ENCODE data around the gene FAM118B. TPM values are rescaled to one million over a fixed set of nuclear protein-coding genes. Genes with fewer than 3 reads are reported as not detected.

Gene FAM118B
- total RNA-seq, 4 donors from 2014 or later = 7.6 to 11.1 (median 8.6) TPM

DNA sequence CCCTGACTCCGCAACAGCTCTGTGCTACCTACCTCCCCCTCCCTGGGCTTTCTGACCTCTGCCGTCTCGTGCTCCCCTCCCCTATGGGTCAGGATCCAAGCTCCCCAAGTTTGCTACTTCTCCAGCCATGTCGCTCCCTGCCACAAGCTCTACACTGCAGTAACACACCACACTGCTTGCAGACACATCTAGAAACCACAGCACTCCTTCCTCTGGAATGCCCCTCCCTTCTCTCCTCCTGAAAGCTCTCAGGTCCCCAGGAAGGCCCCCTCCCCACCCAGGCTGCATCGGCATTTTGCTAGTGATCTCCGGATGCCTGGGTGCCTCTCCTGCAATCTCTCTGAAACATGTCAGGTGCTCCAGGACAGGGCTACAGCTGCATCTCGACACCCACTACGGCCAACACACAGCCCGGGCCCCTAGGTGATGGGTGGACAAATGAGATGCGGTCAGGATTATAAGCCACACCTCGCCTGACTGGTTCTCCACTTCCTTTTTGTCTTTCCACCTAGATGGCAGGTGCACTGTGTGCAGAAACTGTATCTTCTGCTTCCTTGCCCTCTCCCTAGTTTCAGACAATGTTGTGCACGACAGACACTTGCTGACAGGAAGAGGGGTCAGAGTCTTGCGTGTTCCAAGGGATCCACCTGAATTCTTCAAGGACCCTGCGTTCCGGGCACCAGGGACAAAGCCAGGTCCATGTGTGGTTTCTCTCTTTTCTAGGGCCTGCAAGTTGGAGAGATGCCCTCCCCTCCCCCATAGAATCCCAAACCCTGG, 23.1 kb upstream of the FAM118B start:
- DNase-seq (ENCODE audit: low spot score in 2 of 2) = no peak
- WGBS = 74% methylated on average over 15 of the region's 15 CpGs
- H3K4me1 ChIP-seq = no peaks in the 10 kb centered on the region
- H3K27me3 ChIP-seq = no peaks in the 10 kb centered on the region
- peaks cover 34% of the 10 kb centered on the region for H3K36me3 ChIP-seq
- no peak overlapping the region for H3K4me3 ChIP-seq
- TF ChIP-seq POLR2AphosphoS5 (IDR thresholded peaks at IDR 0.05) (no peak), POLR2A (IDR thresholded peaks at IDR 0.05) (no peak), EP300 (IDR thresholded peaks at IDR 0.05) (no peak)
- TF ChIP-seq, protein P1, sequence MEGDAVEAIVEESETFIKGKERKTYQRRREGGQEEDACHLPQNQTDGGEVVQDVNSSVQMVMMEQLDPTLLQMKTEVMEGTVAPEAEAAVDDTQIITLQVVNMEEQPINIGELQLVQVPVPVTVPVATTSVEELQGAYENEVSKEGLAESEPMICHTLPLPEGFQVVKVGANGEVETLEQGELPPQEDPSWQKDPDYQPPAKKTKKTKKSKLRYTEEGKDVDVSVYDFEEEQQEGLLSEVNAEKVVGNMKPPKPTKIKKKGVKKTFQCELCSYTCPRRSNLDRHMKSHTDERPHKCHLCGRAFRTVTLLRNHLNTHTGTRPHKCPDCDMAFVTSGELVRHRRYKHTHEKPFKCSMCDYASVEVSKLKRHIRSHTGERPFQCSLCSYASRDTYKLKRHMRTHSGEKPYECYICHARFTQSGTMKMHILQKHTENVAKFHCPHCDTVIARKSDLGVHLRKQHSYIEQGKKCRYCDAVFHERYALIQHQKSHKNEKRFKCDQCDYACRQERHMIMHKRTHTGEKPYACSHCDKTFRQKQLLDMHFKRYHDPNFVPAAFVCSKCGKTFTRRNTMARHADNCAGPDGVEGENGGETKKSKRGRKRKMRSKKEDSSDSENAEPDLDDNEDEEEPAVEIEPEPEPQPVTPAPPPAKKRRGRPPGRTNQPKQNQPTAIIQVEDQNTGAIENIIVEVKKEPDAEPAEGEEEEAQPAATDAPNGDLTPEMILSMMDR (IDR thresholded peaks at IDR 0.05) = no peak
- no peak overlapping the region for H3K27ac ChIP-seq
- no peaks in the 10 kb centered on the region for H3K9me3 ChIP-seq

- Histone ChIP-seq H3K36me3 (peaks cover 34% of the 10 kb centered on the region), H3K4me3 (no peak overlapping the region), H3K27ac (no peak overlapping the region), H3K9me3 (no peaks in the 10 kb centered on the region), H3K4me1 (peaks cover 5% of the 10 kb centered on the region), H3K27me3 (no peaks in the 10 kb centered on the region)
- DNase-seq (ENCODE audit: low spot score in 2 of 2) = no peak
- 75% methylated on average over 18 of the region's 22 CpGs for WGBS
- TF ChIP-seq POLR2A (IDR thresholded peaks at IDR 0.05) (no peak), EP300 (IDR thresholded peaks at IDR 0.05) (no peak), POLR2AphosphoS5 (IDR thresholded peaks at IDR 0.05) (no peak)
- TF ChIP-seq, protein P1 (IDR thresholded peaks at IDR 0.05) = no peak
Measured at GRCh38 chr11:126189109-126189929, 22.3 kb upstream of the FAM118B start.

DNA sequence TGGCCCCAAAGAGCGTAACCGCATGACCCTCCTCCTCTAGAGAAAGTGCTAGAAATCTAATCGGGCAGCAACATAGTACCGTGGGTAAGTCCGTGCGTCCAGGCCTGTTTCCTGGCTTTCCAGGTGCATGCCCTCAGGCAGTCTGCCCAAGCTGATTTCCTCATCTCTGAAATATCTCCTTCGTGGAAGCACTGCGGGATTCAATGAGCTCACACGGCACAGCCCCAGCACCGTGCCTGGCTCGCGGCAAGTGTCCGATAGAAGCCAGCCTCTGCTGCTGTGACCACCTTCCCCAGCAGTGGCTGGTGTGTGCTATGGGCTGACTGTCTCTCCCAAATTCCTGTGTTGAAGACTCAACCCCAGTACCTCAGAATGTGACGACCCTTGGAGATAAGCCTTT, 20.8 kb upstream of the FAM118B start:
- no peaks in the 10 kb centered on the region for H3K9me3 ChIP-seq
- H3K36me3 ChIP-seq = peaks cover 39% of the 10 kb centered on the region
- H3K4me1 ChIP-seq = peaks cover 5% of the 10 kb centered on the region
- no peak overlapping the region for H3K27ac ChIP-seq
- no peaks in the 10 kb centered on the region for H3K27me3 ChIP-seq
- no peak for DNase-seq (ENCODE audit: low spot score in 2 of 2)
- no peak for TF ChIP-seq POLR2A (IDR thresholded peaks at IDR 0.05)
- TF ChIP-seq, protein P1 (IDR thresholded peaks at IDR 0.05) = no peak
- no peak for TF ChIP-seq EP300 (IDR thresholded peaks at IDR 0.05)
- TF ChIP-seq POLR2AphosphoS5 (IDR thresholded peaks at IDR 0.05) = no peak
- H3K4me3 ChIP-seq = no peak overlapping the region
- 61% methylated on average over 9 of the region's 14 CpGs for WGBS

GRCh38 chr11:126191379-126192073, 20.1 kb upstream of the FAM118B start:
- no peak overlapping the region for H3K27ac ChIP-seq
- peaks cover 5% of the 10 kb centered on the region for H3K4me1 ChIP-seq
- no peak overlapping the region for H3K4me3 ChIP-seq
- no peaks in the 10 kb centered on the region for H3K9me3 ChIP-seq
- H3K27me3 ChIP-seq = no peaks in the 10 kb centered on the region
- H3K36me3 ChIP-seq = peaks cover 42% of the 10 kb centered on the region
- TF ChIP-seq, protein P1 (IDR thresholded peaks at IDR 0.05) = no peak
- TF ChIP-seq EP300 (IDR thresholded peaks at IDR 0.05) (no peak), POLR2AphosphoS5 (IDR thresholded peaks at IDR 0.05) (no peak), POLR2A (IDR thresholded peaks at IDR 0.05) (no peak)
- DNase-seq (ENCODE audit: low spot score in 2 of 2) = no peak
- WGBS = 91% methylated on average over 11 of the region's 11 CpGs
